SH-SY5Y (cell line): ENCODE measurements around the gene SUCLA2.

Experiments used
- GATA2 ChIP-seq: IDR thresholded peaks from 2 replicates; pipeline ENCODE4 v1.6.1; 2011; ENCODE audit warnings: mild to moderate bottlenecking, low read depth, low read length
- GATA3 ChIP-seq: IDR thresholded peaks from 2 replicates; pipeline ENCODE4 v1.6.1; 2011; ENCODE audit warnings: low read depth, mild to moderate bottlenecking, low read length, moderate library complexity

The SUCLA2 gene

GRCh38 chr13:48009284-48009683 is 8.2 kb upstream of the SUCLA2 start:
- TF ChIP-seq GATA3 (no peak), GATA2 (no peak)

- TF ChIP-seq GATA2 (no peak), GATA3 (no peak)
Measured at GRCh38 chr13:48006396-48006795, 5.3 kb upstream of the SUCLA2 start.

- TF ChIP-seq GATA2, result no peak
- TF ChIP-seq GATA3, result no peak
Measured at GRCh38 chr13:48004201-48004600, 3.1 kb upstream of the SUCLA2 start.

- TF ChIP-seq GATA3, result no peak
- TF ChIP-seq GATA2, result no peak
Measured at GRCh38 chr13:48000559-48001113, 437 bp downstream of the SUCLA2 start.

GRCh38 chr13:47999973-48000372 is 1.1 kb downstream of the SUCLA2 start:
- TF ChIP-seq GATA2, result no peak
- TF ChIP-seq GATA3, result no peak

- TF ChIP-seq GATA2 (no peak), GATA3 (no peak)
Measured at GRCh38 chr13:47997384-47997783, 3.7 kb downstream of the SUCLA2 start.

GRCh38 chr13:47991859-47992258 is 9.2 kb downstream of the SUCLA2 start:
- TF ChIP-seq GATA3 (no peak), GATA2 (no peak)

GRCh38 chr13:47990920-47991466 is 10.1 kb downstream of the SUCLA2 start:
- no peak for TF ChIP-seq GATA2
- no peak for TF ChIP-seq GATA3

- TF ChIP-seq GATA3, result no peak
- TF ChIP-seq GATA2, result no peak
Measured at GRCh38 chr13:47990427-47990826, 10.6 kb downstream of the SUCLA2 start.

GRCh38 chr13:47983070-47983469 is 18.0 kb downstream of the SUCLA2 start:
- no peak for TF ChIP-seq GATA3
- no peak for TF ChIP-seq GATA2

GRCh38 chr13:47976325-47976724 is 24.7 kb downstream of the SUCLA2 start:
- TF ChIP-seq GATA2, result no peak

- TF ChIP-seq GATA2 (no peak), GATA3 (no peak)
Measured at GRCh38 chr13:47964863-47965262, 36.2 kb downstream of the SUCLA2 start.

GRCh38 chr13:47962237-47962636 is 38.8 kb downstream of the SUCLA2 start:
- no peak for TF ChIP-seq GATA2
- TF ChIP-seq GATA3, result no peak

- no peak for TF ChIP-seq GATA2
- TF ChIP-seq GATA3, result no peak
Measured at GRCh38 chr13:47959468-47960247, 41.4 kb downstream of the SUCLA2 start.

- TF ChIP-seq GATA3, result no peak
- TF ChIP-seq GATA2, result no peak
Measured at GRCh38 chr13:47957073-47957472, 44.0 kb downstream of the SUCLA2 start.
